Activated effector memory CD4-positive, alpha-beta T cell treated with anti-CD3 and anti-CD28 coated beads, Interleukin-2, amount 50 U/mL, for 16 hours (primary cell): ENCODE data around the gene PCDHGB7.
A peak's percentile ranks its signal among the peaks of the same experiment; 100 is the strongest.
"Not testable (repeated sequence)": the region's sequence is repeated elsewhere in the genome, so short reads cannot be mapped to it uniquely, and the experiment has no call there.

Experiments
- DNase-seq: peaks from one replicate; pipeline ENCODE4 v3.0.0-alpha.2; 2020

PCDHGB7 gene

GRCh38 chr5:141397756-141398551 lies 19.5 kb upstream of the PCDHGB7 start, which contains the start of gene PCDHGB5:
PCDHGB5 (plus strand) TSS chr5:141397947; CDS start chr5:141398128, 181 bp downstream.
- DNase-seq, result peak; percentile 78

- no peak for DNase-seq
Observed at GRCh38 chr5:141398608-141399007, 18.9 kb upstream of the PCDHGB7 start.

DNA sequence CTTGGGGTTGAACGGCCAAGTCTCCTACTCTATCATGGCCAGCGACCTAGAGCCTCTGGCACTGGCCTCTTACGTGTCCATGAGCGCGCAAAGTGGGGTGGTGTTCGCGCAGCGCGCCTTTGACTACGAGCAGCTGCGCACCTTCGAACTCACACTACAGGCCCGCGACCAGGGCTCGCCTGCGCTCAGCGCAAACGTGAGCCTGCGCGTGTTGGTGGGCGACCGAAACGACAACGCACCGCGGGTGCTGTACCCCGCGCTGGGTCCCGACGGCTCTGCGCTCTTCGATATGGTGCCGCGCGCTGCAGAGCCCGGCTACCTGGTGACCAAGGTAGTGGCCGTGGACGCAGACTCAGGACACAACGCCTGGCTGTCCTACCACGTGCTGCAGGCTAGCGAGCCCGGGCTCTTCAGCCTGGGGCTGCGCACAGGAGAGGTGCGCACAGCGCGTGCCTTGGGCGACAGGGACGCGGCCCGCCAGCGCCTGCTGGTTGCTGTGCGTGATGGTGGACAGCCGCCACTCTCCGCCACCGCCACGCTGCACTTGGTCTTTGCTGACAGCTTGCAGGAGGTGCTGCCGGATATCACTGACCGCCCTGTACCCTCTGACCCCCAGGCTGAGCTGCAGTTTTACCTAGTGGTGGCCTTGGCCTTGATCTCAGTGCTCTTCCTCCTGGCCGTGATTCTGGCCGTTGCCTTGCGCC lies 17.8 kb upstream of the PCDHGB7 start:
- DNase-seq, result no peak

DNA sequence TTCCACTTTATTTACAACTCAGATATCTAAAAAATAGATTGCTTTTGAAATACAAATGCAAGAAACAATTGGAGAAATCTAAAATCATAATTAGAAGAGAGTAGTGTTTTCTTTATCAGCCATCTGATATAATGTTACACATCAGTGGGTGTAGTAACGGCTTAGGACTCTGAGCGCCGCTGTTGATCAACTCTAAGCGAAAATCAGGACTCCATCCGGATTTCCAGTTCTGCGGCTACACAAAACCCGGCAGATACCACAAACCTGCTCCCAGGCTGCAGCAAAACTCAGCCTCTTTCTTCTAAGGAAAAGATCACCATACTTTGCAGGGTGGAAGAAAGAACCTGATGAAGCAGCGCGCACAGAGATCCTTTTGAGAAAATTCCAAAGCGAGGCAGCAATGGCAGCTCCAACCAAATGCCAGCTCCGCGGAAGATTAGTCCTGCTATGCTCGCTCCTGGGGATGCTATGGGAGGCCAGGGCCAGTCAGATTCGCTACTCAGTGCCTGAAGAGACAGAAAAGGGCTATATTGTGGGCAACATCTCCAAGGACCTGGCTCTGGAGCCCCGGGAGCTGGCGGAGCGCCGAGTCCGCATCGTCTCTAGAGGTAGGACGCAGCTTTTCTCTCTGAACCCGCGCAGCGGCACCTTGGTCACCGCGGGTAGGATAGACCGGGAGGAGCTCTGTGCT lies 14.8 kb upstream of the PCDHGB7 start, which contains the start of gene PCDHGA9:
PCDHGA9 (plus strand) TSS at position 226 of the 691 bp plus-strand sequence; CDS start at position 401, 175 bp downstream.
- no peak for DNase-seq

DNA sequence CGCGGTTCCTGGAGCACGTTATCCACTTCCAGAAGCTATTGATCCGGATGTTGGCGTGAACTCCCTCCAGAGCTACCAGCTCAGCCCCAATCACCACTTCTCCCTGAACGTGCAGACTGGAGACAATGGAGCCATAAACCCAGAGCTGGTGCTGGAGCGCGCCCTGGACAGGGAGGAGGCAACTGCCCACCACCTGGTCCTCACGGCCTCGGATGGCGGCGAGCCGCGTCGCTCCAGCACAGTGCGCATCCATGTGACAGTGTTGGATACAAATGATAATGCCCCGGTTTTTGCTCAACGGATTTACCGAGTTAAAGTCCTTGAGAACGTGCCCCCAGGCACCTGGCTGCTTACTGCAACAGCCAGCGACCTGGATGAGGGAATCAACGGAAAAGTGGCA lies 14.1 kb upstream of the PCDHGB7 start:
- DNase-seq, result no peak

GRCh38 chr5:141407790-141408505 lies 9.5 kb upstream of the PCDHGB7 start, which contains the start of gene PCDHGB6:
PCDHGB6 (plus strand) TSS chr5:141408021; CDS start chr5:141408203, 182 bp downstream.
- DNase-seq, result peak; percentile 74

DNA sequence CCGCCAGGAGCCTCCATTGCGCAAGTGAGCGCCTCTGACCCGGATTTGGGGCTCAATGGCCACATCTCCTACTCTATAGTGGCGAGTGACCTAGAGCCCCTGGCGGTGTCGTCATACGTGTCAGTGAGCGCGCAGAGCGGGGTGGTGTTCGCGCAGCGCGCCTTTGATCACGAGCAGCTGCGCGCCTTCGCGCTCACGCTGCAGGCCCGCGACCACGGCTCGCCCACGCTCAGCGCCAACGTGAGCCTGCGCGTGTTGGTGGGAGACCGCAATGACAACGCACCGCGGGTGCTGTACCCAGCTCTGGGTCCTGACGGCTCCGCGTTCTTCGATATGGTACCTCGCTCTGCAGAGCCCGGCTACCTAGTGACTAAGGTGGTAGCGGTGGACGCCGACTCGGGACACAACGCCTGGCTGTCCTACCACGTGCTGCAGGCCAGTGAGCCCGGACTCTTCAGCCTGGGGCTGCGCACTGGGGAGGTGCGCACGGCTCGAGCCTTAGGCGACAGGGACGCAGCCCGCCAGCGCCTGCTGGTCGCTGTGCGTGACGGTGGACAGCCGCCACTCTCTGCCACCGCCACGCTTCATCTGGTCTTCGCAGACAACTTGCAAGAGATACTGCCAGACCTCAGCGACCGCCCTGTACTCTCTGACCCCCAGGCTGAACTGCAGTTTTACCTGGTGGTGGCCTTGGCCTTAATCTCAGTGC lies 7.7 kb upstream of the PCDHGB7 start:
- no peak for DNase-seq

DNA sequence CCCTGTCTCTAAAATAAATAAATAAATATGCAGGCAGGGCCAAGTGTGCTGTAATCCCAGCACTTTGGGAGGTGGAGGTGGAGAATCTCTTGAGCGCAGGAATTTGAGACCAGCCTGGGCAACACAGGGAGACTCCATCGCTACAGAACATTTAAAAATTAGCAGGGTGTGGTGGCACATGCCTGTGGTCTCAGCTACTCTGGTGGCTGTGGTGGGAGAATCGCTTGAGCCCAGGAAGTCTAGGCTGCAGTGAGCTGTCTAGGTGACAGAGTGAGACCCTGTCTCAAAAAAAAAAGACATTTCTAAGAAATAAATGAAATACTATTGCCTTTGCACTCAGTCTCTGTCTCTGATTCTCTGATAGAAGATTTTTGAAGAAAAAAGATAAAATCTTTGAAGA lies 5.9 kb upstream of the PCDHGB7 start:
- no peak for DNase-seq

GRCh38 chr5:141412854-141413539 lies 4.5 kb upstream of the PCDHGB7 start, which contains the start of gene PCDHGA10:
PCDHGA10 (plus strand) TSS chr5:141412987; CDS start chr5:141413176, 189 bp downstream.
- DNase-seq, result peak; percentile 83

DNA sequence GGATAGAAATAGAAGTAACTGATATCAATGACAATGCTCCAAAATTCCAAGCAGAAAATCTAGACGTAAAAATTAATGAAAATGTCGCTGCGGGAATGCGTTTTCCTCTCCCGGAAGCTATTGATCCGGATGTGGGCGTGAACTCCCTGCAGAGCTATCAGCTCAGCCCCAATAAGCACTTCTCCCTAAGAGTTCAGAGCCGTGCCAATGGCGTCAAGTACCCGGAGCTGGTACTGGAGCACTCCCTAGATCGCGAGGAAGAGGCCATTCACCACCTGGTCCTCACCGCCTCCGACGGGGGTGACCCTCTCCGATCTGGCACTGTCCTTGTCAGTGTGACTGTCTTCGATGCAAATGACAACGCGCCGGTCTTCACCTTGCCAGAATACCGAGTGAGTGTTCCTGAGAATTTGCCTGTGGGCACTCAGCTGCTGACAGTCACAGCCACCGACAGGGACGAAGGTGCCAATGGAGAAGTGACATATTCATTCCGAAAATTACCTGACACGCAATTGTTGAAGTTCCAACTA lies 3.9 kb upstream of the PCDHGB7 start:
- DNase-seq, result no peak

DNA sequence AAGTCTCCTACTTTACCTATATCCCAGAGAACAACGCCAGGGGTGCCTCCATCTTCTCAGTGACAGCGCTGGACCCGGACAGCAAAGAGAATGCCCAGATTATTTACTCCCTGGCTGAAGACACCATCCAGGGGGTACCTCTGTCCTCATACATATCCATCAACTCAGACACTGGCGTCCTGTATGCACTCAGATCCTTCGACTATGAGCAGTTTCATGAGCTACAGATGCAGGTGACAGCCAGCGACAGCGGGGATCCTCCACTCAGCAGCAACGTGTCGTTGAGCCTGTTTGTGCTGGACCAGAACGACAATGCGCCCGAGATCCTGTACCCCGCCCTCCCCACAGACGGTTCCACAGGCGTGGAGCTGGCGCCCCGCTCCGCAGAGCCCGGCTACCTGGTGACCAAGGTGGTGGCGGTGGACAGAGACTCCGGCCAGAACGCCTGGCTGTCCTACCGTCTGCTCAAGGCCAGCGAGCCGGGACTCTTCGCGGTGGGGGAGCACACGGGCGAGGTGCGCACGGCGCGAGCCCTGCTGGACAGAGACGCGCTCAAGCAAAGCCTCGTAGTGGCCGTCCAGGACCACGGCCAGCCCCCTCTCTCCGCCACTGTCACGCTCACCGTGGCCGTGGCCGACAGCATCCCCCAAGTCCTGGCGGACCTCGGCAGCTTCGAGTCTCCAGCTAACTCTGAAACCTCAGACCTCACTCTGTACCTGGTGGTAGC lies 2.8 kb upstream of the PCDHGB7 start:
- DNase-seq, result not testable (repeated sequence)

DNA sequence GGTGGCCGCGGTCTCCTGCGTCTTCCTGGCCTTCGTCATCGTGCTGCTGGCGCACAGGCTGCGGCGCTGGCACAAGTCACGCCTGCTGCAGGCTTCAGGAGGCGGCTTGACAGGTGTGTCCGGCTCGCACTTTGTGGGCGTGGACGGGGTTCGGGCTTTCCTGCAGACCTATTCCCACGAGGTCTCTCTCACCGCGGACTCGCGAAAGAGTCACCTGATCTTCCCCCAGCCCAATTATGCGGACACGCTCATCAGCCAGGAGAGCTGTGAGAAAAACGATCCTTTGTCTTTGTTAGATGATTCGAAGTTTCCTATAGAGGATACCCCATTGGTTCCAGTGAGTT lies 2.2 kb upstream of the PCDHGB7 start:
- not testable (repeated sequence) for DNase-seq

- DNase-seq, result no peak
Observed at GRCh38 chr5:141419074-141419880, 1.8 kb downstream of the PCDHGB7 start.

DNA sequence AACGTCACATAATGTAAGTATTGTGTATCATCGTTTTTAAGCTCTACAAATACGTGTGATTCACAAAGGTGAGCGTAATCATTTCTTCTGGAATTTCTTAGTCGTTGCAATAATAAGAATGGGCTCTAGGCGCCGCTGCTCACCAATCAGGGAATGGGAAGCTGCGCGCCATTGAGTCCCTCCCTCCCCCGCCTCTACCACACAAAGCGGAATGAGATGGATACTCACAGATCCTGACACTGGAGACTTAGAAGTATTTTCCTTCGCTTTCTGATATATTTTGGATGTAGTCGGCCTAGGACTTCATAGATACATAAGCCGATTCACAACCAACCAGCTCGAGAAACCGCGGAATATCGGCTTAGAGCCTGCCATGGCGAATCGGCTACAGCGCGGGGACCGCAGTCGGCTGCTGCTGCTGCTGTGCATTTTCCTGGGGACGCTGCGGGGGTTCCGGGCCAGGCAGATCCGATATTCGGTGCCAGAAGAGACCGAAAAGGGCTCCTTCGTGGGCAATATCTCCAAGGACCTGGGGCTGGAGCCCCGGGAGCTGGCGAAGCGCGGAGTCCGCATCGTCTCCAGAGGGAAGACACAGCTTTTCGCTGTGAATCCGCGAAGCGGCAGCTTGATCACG lies 3.5 kb downstream of the PCDHGB7 start, which contains the start of gene PCDHGA11:
PCDHGA11 (plus strand) TSS at position 197 of the 634 bp plus-strand sequence; CDS start at position 374, 177 bp downstream.
- no peak for DNase-seq

GRCh38 chr5:141421489-141421855 lies 4.0 kb downstream of the PCDHGB7 start:
- no peak for DNase-seq

- DNase-seq, result no peak
Observed at GRCh38 chr5:141422742-141423291, 5.3 kb downstream of the PCDHGB7 start.

DNA sequence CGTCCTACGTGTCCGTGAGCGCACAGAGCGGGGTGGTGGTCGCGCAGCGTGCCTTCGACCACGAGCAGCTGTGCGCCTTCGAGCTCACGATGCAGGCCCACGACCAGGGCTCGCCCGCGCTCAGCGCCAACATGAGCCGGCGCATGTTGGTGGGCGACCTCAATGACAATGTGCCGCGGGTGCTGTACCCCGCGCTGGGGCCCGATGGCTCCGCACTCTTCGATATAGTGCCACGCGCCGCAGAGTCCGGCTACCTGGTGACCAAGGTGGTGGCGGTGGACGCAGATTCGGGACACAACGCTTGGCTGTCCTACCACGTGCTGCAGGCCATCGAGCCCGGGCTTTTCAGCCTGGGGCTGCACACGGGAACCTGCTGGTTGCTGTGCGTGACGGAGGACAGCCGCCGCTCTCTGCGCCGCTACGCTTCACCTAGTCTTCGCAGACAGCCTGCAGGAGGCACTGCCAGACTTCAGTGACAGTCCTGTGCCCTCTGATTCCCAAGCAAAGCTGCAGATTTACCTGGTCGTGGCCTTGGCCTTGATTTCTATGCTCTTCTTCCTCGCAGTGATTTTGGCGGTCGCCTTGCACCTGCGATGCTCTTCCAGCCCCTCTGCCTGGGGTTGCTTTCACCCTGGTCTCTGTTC lies 10.4 kb downstream of the PCDHGB7 start:
- no peak for DNase-seq
